NCI-H446 (cell line): ENCODE results near the gene TOP2A.

Experiments used
- DNase-seq, 2 experiments: peaks; one replicate each; lab custom pipeline; 2025; lab: John Stamatoyannopoulos, UW

The TOP2A gene

DNA sequence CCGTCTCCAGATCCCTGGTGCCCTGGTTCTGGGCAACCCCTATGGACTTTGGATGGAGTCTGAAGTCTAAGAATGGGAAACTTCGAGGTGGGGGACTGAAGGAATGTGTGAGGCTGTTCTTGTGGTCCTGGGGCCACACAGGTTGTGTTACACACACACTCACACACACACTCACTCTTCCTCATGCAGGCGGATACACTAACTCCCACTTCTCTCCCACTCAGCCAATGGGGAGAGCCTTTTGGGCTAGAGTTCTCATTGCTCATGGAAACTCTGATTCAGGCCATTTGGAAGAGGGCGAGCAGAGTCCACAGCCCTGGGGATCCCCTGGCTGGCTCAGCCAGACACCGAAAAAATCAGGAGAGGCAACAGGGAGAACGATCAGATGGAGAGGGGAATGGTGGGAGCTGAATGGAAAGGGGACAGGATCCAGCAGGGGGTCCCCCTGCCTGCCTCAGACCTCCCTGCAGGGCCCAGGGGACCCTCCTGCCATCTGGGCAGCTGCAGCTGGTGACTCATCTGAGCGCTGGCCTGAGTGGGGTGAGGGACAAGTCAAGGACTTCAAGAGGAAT lies 34.6 kb upstream of the TOP2A start:
- no peak for DNase-seq

DNA sequence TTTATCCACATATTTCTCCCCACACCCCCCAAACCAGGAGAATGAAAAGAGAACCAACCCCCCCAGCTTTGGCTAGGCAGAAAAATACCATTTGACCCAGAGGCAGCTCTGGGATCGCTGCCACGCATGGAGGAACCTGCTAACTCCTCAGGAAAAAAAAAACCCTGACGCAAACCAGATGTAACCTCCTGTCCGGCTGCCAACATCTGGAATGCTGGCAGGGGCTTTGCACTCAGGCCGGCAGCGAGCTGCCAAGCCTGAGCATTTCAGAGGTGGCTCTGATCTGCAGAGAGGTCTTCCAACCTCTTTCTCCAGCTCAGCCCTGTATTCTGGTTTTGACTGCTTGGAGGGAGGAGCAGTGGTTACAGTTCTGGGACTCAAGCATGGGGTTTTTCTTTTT lies 33.7 kb upstream of the TOP2A start:
- DNase-seq: peak in 1 of 2 experiments; percentile 39

DNA sequence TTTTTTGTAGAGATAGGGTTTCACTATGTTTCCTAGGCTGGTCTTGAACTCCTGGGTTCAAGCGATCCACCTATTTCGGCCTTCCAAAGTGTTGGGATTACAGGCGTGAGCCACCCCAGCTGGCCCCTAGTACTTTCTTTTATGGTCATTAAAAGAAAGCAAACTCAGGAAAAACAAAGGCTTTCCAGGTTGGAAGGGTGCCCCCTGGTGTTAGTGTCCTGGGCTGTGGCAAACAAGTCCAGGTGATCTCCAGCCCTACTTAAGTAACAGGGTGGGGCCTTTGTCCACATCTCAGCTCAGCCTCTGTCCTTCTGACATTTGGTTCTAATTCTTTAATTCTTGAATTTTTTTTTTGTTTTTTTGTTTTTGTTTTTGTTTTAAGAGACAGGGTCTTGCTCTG lies 32.5 kb upstream of the TOP2A start:
- no peak for DNase-seq

DNA sequence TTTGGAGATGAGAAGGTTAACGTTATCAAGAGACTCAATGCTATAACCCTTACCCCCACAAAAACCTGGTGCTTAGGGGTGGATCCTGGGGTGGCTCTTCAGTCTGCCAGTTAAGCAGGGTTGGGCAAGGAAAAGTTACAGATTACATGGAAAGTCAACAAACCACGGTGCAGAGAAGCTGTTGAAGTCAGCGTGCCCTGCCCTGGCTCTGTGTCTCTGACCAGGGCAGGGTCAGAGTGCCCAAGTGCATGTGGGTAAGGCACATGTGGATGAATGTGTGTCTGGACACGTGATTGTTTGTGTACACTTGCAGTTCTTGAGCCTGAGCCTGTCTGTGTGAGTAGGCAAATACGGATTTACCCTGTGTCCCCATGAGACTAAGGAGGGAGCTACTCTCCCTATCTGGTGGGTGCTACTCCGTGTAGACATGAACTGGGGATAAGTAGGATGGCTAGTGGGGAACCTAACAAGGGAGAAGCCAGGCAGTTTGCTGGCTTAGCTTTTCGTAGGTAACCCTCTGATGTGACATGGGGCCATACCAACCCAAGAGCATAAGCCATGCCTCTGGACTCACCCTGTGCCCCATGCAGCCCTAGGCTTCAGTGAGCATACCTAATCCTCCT lies 31.1 kb upstream of the TOP2A start:
- DNase-seq: no peak

DNA sequence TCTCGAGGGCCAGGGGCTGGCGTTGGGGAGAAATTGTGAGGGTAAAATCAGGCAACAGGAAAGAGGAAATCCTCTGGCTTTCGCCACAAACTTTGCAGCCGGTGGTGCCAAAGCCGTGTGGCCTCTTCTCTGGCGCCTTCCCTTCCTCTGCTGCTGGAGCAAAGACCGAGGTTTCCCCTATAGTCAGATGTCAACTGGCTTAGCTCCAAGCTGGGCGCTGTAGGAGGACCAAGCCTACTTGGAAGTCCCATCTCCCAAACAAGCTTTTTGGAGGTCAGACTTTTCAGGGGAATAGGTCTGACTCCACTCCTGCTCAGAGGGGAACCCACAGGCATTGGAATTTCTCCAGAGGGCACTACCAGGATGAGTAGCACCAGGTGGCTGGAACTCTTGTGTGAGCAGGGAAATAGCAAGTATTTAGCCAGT lies 30.5 kb upstream of the TOP2A start:
- peak in 1 of 2 experiments; percentile 47 for DNase-seq

DNA sequence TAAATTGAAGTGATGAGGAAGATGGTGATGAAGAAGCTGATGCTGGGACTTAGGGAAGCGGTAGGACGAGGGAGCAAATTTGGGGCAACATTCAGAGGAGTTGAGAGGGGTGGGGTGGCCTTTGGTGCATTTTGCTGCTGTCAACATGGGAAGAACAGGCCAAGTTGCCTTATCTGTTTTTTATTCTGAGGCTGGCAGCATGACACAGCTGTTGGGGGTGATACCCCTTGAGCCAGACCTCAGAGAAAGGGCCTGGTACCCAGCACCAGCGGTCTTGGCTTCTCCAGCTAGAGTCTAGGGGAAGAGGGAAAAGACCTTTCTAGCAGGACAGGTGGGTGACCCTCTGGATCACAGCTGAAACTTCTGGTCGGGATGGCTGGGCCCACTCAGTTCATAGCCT lies 30.1 kb upstream of the TOP2A start:
- no peak for DNase-seq

DNA sequence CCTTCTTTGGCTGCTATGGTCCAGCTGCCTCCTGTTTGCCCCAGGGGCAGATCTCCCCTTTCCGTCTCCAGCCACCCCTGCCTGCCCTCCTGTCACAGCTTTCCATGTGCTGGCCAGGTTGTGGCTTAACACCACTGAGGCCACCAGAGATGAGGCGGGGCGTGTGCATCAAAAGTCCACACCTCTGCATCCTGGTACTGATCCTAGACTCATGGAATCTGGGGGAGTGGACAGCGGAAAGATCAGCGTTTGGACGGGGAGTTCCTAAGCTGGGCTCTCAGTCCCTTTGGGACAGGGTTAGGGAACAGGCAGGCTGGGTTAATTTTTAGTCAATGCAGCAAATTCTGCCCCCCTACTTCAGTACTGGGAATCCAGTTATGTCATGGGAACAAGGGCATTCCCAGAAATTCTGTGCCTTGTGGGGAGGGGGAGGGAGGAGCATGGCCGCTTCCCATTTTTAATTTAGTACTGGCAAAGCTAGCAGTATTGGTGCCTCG lies 29.5 kb upstream of the TOP2A start:
- DNase-seq: no peak

DNA sequence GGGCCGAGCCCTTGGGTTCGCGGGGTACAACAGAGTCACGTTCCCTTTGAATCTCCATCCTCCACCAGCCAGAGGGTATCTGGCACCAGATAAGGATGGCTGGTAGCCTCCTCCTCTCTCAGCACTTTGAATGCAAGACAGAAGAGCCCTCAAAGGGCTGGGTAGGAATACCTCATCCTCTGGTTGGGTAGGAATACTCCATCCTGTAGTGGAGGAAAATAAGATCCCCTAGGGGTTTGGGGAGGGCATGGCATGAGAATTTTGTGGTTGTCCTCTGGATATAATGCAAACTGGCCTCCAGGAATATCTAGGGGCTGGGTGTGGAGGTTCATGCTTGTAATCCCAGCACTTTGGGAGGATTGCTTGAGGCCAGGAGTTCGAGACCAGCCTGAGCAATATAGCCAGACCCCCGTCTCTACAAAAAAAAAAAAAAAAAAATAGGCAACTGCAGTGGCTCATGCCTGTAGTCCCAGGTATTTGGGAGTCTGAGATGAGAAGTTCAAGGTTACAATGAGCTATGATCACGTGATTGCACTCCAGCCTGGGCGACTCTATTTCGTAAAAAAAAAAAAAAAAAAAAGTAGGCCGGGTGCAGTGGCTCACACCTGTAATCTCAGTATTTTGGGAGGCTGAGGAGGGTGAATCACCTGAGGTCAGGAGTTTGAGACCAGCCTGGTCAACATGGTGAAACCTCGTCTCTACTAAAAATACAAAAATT lies 28.2 kb upstream of the TOP2A start:
- DNase-seq: no peak

DNA sequence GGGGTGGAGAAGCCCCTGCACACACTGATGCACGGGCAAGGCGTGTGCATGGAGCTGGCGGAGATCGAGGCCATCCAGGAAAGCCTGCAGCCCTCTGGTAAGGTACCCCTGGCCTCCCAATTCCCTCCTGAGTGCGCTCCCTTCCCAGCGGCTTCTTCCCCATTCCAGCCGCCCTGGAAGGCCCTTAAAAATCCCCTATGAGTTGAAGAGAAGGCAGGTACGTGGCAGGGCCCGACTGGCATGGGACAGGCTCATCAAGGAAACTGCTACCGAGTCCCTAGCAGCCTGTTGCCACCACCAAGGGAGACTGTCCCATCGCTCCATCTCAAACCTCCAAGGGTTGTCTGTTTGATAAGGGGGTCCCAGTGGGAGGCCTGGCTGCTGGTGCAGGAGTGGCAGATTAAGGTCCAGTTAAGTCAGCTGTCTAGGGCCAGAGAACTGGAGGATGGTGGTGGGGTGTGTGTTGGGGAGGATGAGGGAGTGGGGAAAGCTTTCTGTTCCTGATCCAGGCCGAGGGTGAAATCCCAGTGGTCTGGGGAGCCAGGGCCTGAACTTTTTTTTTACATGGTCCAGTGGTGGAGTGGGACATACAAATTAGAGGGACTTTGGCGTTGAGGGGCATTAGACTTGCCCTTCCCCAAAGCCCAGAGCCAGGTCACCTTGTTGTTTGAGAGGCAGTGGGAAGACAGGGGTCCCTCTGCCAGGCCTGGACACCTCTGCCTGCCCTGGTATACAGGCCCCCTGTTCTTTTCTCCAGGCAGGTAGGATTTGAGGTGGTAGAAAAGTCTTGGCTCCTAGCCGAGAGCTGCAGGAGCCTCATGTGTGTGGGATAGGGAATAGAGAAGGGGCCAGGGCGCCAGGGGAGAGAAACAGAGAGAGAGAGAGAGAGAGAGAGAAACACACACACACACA lies 26.5 kb upstream of the TOP2A start:
- no peak for DNase-seq

DNA sequence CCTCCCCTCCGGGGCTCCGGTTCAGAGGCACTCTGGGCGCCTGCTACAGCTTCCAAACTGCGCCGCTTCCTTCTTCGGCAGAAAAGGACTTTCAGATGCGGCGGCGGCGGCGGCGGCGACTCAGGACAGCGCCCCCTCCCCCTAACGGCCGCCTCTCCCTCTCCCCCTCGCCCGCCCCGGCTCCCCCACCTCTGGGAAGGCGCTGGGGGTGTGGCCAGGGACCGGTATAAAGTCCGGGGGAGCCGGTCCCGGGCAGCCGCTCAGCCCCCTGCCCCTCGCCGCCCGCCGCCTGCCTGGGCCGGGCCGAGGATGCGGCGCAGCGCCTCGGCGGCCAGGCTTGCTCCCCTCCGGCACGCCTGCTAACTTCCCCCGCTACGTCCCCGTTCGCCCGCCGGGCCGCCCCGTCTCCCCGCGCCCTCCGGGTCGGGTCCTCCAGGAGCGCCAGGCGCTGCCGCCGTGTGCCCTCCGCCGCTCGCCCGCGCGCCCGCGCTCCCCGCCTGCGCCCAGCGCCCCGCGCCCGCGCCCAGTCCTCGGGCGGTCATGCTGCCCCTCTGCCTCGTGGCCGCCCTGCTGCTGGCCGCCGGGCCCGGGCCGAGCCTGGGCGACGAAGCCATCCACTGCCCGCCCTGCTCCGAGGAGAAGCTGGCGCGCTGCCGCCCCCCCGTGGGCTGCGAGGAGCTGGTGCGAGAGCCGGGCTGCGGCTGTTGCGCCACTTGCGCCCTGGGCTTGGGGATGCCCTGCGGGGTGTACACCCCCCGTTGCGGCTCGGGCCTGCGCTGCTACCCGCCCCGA lies 25.7 kb upstream of the TOP2A start, which contains the start of gene IGFBP4:
Gene IGFBP4 (plus strand): TSS at position 255 of the 792 bp plus-strand sequence. CDS start 286 bp downstream, at position 541.
- DNase-seq: peak; percentile 22 to 64

DNA sequence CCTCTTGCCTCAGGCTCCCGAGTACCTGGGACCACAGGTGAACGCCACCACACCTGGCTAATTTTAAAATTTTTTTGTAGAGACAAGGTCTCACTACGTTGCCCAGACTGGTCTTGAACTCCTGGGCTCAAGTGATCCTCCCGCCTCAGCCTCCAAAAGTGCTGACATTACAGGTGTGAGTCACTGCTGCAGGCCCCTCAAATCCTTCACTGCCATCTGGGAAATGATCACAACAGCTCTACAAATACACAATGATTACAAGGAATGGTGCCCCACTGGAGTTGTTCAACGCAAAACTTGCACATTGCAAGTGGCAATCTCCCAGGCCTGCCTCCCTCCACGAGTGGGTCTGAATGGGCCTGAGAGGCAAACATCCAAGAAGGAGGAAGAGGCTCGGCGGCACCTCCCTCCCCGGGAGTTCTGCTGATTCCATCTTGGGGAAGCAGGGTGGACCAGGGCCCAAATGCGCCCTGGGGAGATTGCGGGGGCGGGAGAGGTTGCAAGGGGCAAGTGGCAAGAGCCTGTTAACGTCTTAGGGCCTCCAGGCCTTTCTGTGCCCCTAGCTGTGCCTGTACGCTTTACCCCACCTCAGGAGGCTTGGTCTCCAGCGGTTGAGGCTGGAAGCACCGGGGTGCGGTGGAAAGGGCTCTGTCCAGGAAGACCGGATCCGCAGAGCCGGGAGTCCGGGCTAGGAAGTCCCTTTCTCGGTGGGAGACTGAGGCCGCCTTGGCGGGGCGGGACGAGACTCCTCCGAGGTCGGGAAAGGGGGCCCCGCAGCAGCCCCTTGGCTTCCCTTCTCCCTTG lies 24.9 kb upstream of the TOP2A start:
- no peak for DNase-seq

DNA sequence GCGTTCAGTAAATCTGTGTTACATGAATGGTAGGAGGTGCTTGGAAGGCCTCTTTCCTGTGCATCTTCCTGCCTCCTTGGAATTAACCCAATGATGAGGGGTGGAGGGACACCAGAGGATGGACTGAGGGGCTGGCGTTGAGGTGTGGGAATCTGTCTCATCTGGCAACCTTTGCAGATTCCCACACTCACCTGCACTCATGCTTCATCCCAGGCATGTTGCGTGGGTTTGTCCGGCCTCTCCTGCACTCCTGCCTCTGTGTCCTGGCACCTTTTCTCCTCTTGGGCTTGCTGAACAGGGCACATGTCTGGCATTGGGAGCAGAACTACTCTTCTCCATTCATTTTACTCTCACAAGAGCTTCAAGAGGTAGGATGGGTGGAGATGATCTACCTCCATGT lies 22.5 kb upstream of the TOP2A start:
- no peak for DNase-seq

DNA sequence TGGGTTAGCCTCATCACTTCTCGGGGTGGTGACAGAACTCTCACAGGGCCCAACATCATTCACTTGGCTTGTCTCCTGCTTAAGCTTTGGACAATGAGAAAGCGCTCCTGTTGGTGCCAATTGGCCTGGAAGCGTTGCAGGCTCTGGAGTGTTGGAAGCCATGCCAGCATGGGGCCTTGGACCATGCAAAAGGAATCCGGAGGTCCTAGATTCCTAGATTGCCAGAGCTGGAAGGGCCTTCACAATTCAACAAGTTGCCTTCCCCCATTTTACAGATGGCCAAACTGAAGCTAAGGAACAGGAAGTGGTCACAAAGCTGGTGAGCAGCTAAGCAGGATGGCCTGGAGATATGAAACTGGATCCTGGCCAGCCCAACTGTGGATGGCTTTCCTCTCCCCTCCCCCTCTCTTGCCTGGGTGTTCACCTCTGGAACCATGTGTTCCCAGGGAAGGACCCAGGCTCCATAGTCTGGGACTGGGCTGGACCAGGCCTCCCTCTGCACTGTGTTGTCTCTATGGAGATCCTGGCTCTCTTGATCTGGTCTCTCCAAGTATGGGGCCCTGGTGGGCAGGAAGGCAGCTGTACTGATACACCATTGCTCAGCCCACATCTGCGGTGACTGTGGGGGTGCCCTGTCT lies 19.5 kb upstream of the TOP2A start:
- peak; percentile 30 to 70 for DNase-seq

DNA sequence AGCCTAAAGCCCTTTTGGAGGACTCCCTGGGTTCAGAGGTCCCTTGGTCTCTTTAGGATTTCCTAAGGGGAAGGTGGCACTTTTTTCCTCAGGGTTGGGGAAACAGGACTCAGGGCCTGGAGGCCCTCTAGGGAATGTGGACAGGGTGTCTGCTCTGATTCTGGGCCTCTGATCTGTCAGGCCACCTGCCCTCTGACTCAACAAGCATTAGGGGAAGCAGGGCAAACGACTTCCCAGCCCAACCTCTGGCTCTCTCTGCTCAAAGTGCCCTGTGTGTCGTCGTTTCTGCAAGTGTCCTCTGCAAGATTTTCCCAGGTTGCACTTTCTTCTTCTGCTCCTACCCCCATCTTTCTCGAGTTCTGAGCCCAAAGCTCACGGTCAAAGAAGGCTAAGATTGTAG lies 18.9 kb upstream of the TOP2A start:
- no peak for DNase-seq

DNA sequence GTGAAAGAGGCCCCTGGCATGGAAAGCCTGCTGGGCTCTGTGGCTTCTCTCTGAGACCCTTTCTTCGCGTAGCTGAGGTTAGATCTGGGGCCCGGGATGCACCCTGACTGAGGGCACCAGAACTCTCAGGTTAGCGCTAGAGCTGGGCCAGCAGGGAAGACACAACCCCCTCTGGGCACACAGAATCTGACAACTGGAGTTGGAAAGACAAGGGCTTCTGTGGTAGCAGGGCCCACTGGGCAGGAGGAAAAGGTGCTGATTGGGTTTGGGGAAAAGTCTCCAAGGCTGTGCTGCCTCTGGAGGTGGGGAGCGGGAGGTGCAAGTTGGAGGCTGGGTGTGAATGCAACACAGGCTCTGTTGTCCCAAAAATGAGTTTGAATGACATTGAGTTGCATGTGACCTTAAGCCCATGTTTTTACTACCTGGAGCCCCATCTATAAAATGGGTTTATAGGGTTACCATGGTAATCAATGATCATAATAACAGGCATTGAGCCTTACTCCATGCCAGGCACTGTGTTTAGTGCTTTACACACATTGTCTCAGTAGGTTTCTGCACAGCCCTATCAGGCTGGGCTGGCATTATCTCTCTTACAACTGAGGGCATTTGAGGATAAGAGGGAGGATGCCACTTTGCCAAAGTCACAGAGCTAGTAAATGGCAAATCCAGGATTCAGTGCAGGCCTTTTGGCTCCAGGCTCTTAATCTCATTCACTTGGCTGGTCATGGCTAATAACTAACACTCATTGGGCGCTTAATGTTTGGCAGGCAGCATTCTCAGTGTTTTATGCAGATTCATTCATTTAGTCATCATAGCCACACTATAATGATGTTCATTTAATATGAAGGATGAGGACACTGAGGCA lies 16.1 kb upstream of the TOP2A start:
- peak; percentile 71 to 78 for DNase-seq

DNA sequence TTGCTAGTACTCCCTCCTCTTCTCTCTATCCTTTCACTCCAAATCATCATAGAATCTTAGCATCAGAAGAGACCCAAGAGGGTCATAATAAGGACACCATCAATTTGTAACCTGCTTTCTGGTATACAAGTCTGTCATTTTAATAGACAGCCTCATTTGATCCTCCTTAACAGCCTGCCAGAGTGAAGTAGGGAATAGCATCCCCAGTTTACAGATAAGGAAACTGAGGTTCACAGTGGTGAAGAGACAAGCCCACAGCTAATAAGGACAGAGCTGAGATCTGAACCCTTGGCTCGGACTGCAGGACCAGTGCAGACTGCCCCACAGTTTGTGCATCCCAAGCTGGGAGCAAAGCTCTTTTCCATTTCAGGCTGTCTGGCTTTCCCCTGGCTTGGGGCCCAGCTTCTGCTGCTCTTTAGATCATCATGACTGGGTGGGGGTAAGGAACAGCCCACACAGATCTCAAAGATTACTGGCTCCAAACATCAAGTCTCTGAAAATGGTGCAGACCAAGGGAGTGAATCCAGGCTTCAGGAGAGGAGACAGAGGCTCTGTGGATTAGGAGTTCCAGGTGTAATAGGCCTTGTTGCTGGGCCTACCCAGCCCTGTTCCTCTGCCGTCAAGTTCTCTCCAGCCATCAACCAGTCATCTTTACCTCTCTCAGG lies 15.3 kb upstream of the TOP2A start:
- DNase-seq: peak; percentile 52 to 72

DNA sequence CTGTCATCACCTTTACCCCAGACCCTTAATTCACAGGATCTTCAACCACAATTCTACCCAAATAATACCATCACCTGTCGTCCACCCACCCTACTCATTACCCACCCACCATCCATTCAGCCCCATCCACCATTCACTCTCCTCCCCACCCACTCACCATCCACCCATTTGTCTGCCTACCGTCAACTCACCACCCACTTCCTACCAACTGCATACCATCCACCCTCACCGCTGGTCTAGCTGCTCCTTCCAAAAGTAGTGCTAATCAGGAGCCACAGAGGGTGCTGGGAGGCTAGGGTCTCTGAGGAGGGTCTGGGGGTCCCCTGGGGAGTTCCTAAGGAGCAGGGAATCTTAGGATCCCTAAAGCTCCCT lies 13.5 kb upstream of the TOP2A start:
- no peak for DNase-seq
